Loucy (cell line): Measurements from ENCODE around the gene SEC14L2.

ENCODE experiments used
- EZH2phosphoT487 ChIP-seq: fragments of 200-600 bp; IDR thresholded peaks from 2 replicates; pipeline ENCODE4 v1.6.1; 2018; ENCODE audit warnings: antibody characterized with exemption, mild to moderate bottlenecking, moderate library complexity, borderline replicate concordance
- TF ChIP-seq, protein P1 (sequence below): fragments of 200-600 bp; sonication (generic); conservative IDR thresholded peaks from 2 replicates; pipeline ENCODE4 v1.5.1; 2014; ENCODE audit warnings: mild to moderate bottlenecking, antibody characterized with exemption, low read length

DNA sequence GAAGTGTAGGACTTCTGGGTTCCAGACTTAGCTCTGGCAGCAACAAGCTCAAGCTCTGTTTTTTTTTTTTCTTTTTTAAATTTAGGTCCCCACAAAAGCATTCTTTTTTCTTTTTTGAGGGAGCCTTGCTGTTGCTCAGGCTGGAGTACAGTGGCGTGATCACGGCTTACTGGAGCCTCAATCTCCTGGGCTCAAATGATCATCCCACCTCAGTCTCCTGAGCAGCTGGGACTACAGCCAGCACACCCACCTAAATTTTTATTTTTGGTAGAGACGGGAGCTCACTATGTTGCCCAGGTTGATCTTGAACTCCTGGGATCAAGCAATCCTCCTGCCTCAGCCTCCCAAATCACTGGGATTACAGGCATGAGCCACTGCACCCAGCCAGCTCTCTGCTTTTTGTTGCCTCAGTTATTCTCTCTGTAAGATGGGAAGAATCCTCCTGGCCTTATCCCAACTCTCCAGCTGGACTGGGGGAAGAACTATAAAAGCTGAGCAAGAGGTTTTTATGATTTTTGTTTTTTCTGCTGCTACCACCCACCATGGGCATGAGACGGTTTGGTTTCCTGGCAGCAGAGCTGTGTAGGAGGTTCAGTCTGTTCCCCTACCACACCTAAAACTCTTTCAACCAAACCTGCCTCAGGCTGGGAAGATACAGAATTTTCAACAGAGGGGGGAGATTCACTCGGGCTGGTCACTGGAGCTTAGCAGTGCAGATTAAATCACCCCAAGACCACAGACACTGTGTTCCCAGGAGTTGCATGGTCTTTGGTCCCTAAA is 17.1 kb downstream of the SEC14L2 start:
- TF ChIP-seq, protein P1, sequence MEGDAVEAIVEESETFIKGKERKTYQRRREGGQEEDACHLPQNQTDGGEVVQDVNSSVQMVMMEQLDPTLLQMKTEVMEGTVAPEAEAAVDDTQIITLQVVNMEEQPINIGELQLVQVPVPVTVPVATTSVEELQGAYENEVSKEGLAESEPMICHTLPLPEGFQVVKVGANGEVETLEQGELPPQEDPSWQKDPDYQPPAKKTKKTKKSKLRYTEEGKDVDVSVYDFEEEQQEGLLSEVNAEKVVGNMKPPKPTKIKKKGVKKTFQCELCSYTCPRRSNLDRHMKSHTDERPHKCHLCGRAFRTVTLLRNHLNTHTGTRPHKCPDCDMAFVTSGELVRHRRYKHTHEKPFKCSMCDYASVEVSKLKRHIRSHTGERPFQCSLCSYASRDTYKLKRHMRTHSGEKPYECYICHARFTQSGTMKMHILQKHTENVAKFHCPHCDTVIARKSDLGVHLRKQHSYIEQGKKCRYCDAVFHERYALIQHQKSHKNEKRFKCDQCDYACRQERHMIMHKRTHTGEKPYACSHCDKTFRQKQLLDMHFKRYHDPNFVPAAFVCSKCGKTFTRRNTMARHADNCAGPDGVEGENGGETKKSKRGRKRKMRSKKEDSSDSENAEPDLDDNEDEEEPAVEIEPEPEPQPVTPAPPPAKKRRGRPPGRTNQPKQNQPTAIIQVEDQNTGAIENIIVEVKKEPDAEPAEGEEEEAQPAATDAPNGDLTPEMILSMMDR, result no peak
- TF ChIP-seq EZH2phosphoT487, result no peak
